ENCODE measurements around the gene GRXCR1.

The GRXCR1 gene

DNA sequence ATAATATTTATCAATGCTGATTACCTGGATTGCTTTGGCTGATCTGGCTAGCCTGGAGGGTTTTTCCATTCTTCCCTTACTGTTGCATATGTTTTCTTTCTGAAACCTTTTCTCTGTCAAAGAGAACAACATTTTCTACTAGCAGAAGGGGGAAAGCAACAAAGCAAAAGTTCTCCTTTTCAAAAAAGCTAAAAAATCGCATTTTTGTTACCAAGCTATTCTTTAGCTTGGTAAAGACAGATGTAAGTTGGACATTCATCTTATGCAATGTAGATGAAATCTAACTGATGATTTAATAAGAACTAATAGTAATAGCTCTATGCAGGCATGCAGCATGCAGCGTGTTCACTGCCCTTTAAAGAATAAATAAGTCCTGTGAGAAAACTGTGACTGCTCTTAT, at the start of gene GRXCR1:
Gene GRXCR1, plus strand, starts transcription at position 301 of the 400 bp plus-strand sequence. CDS start 554 bp downstream, outside the sequence.
- no peak for DNase-seq (ENCODE audit: low spot score)

DNA sequence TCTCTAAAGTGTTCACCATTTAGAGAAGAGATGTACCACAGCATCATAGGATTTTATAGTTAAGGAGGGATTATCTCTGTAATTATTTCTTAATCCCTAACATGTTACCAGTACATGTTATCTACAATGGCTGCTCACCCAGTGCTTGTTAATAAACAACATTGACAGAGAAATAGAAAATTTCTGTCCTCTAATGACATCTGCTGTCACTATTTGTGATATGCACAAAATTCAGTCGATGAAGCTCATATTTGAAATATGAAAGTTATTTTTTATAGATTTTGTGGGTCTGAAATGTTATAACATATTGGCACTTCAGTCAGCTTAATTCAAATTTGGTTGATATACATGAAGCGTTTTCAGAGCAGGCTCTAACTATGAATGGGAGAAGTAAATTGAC, 48.8 kb upstream of the GRXCR1 start:
- no peak for DNase-seq (ENCODE audit: low spot score)

- no peak for DNase-seq (ENCODE audit: low spot score)
Measured at GRCh38 chr4:42844422-42845070, 48.0 kb upstream of the GRXCR1 start.

GRCh38 chr4:42845586-42845985, 46.9 kb upstream of the GRXCR1 start:
- DNase-seq (ENCODE audit: low spot score), result no peak

DNA sequence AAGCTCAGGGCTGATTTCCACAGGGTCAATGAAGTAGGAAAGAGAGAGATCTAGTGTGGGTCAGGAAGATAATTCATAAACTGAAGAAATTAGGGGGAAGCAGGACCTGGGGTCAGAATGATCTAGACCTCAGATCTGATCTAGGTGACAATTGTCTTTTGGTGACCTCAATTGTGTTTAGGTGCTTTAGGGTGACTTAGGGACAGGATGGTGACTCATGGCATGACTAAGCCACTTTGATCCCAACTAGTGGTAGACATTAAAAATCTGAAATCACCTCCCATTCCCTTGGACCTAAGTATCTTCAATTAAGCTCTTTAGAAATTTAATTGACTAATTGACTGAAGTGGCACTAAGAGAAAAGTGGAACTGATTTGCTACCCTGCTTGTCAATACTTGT, 36.7 kb upstream of the GRXCR1 start:
- no peak for DNase-seq (ENCODE audit: low spot score)

DNA sequence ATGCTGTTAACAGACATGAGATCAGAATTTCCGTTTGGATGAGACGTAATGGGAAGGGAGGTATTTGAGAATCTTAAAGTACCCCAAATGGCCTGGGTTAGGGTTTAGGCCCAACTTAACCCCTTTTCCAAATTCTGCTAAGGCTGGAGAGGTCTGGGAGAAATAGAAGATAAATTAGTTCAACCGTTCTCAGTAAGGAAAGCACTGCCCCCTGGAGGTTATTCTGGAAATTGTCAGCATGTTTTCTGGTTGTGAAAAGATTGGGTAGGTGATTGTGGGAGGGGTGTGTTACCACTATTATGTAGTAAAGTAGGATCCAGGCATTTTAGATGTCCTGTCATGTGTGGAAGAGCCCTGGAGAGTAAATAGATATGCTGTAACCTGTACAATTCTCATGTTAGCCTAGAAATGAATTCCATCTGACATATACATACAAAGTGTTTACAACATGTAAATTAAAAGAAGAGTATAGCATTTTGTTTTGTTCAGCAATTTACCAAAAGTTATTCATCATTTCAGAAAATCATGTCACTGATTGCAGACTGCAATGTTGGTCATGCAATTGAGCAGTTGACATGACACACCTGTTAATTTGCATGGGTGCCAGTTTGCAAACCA, 26.8 kb upstream of the GRXCR1 start:
- peak; percentile 6 for DNase-seq (ENCODE audit: low spot score)

- DNase-seq (ENCODE audit: low spot score), result no peak
Measured at GRCh38 chr4:42871261-42871660, 21.3 kb upstream of the GRXCR1 start.

DNA sequence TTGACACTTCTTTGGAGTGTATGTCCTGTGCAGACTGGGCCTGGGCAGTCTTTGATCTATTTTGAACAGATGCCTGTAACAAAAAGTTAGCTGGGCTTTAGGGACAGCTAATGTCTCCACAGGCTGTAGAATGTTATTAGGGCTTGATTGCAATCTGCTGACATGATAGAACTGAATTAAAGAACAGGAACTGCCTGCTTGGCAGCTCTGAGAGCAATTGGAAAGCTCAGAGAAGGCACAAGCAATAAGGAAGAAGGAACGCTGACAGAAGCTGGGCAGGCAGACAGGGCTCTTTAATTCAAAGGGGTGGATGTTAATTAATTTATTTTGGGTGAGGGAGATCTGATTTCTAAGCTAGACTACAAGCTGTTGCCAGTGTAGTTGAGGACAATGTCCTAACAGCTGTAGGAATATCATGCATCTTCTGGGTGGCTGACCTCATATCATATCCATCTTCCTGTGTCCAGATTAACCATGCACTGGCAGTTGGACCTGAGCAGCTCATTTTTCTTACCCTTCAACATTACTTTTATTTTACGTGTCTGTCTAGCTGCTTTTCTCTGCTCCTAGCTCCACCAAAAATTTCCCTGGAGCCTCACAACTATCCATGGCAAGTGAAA, 20.7 kb upstream of the GRXCR1 start:
- no peak for DNase-seq (ENCODE audit: low spot score)

GRCh38 chr4:42878863-42879262, 13.7 kb upstream of the GRXCR1 start:
- DNase-seq (ENCODE audit: low spot score), result no peak

DNA sequence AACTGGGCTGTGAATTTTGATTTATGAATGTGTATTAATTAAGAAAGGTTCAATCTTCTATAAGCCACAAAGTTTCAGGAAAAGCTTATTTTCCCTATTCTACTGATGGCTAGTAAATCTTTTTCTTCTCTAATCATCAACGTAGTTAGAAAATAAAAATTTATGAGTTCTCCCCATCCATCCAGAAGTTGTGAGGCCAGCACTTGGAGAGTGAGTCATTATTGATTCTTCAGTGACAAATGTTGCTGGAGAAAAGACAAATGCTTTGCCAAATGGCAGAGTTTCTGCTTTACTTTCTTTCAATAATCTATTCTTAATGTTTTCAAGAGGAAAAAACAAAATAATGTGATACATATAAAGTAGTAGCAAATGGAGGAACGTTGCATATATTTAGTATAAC, 11.3 kb upstream of the GRXCR1 start:
- no peak for DNase-seq (ENCODE audit: low spot score)

- DNase-seq (ENCODE audit: low spot score), result no peak
Measured at GRCh38 chr4:42891644-42892043, 869 bp upstream of the GRXCR1 start.

GRCh38 chr4:42895452-42895851, 2.9 kb downstream of the GRXCR1 start:
- DNase-seq (ENCODE audit: low spot score), result no peak

- DNase-seq (ENCODE audit: low spot score), result no peak
Measured at GRCh38 chr4:42904986-42905385, 12.5 kb downstream of the GRXCR1 start.

GRCh38 chr4:42905591-42905990, 13.1 kb downstream of the GRXCR1 start:
- DNase-seq (ENCODE audit: low spot score), result no peak

GRCh38 chr4:42906341-42906740, 13.8 kb downstream of the GRXCR1 start:
- DNase-seq (ENCODE audit: low spot score), result no peak

GRCh38 chr4:42906891-42907759, 14.6 kb downstream of the GRXCR1 start:
- no peak for DNase-seq (ENCODE audit: low spot score)

DNA sequence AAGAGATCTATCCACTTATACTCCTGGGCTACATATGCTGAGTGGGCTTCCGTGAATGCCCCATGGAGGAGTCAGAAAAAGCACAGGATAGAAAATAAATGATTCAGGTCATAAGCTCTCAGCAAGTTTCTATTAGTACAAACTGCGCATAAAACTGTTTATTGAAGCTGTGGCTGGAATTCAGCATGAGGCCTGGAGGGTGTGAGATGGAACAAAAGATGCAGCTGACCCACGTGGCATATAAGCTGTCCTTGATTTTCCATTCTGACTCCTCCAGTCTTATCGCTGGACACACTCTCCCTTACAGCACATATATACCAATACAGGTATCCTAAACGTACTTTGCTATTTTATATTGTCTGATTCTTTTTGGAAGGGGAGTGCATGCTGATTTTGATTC, 17.9 kb downstream of the GRXCR1 start:
- no peak for DNase-seq (ENCODE audit: low spot score)

DNA sequence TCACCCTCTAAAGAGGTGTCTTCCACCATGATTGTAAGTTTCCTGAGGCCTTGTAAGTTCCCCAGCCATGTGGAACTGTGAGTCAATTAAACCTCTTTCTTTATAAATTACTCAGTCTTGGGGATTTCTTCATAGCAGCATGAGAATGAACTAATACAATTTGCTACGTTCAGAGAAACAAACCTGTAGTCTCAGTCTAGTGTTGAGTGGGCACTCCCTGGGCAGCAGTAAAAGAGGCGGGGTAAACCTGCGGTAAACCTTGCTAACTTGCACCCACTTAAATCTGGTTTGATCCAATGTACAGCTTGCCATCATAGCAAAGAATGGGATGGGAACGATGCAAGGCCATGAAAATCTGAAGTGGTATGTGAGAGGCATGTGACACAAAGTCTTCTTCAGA, 22.4 kb downstream of the GRXCR1 start:
- DNase-seq (ENCODE audit: low spot score), result no peak

- no peak for DNase-seq (ENCODE audit: low spot score)
Measured at GRCh38 chr4:42915484-42915883, 23.0 kb downstream of the GRXCR1 start.

DNA sequence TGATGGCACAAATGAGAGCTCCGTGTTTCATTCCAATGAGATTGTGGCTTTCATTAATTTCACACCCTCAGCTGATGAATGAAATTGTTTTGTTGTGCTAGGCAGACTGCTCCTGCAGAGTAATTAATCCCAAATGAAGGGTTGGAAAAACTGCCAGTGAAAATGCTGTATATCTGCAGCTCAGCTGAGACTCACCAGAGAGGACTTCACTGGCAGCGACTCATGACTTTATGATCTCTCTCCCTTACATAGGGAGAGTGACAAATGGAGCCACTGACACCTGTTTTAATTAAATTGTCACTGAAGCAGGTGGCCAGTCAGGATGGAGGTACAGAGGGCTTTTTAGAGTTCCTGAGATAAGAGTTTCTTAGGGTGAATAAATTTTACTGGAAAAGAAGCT, 24.8 kb downstream of the GRXCR1 start:
- DNase-seq (ENCODE audit: low spot score), result no peak

- no peak for DNase-seq (ENCODE audit: low spot score)
Measured at GRCh38 chr4:42923431-42923830, 30.9 kb downstream of the GRXCR1 start.

- DNase-seq (ENCODE audit: low spot score), result no peak
Measured at GRCh38 chr4:42925921-42926320, 33.4 kb downstream of the GRXCR1 start.

- no peak for DNase-seq (ENCODE audit: low spot score)
Measured at GRCh38 chr4:42927946-42928345, 35.4 kb downstream of the GRXCR1 start.
